Thoracic aorta (tissue), 2 donors: ENCODE data around the gene PDZD11. TPM values are rescaled to one million over a fixed set of nuclear protein-coding genes. Genes with fewer than 3 reads are reported as not detected.

Experiments used
- ATAC-seq: fragments of 150-250 bp; one replicate; pipeline ENCODE4 v1.8.0; 2017; ENCODE audit warnings: low read depth; ENCODE audit not compliant: insufficient number of reproducible peaks, low FRiP score
- DNase-seq: peaks from one replicate; pipeline ENCODE4 v3.0.0-alpha.2; 2020; ENCODE audit warnings: low spot score
- H3K27ac ChIP-seq, 2 donors: fragments of 200-600 bp; sonication (generic); 1 replicate in 1 of 2; 2 replicates in 1 of 2; pipeline ENCODE4 v1.5.1; 2016; ENCODE audit warnings: mild to moderate bottlenecking in 2 of 2, moderate library complexity in 2 of 2
- H3K27me3 ChIP-seq: fragments of 200-600 bp; sonication (generic); replicated peaks from 2 replicates; pipeline ENCODE4 v1.6.0; 2016; ENCODE audit warnings: mild to moderate bottlenecking; ENCODE audit not compliant: insufficient read depth
- H3K36me3 ChIP-seq: fragments of 200-600 bp; sonication (generic); one replicate; pipeline ENCODE4 v1.5.1; 2016
- H3K4me1 ChIP-seq, 2 donors: fragments of 200-600 bp; sonication (generic); 1 replicate in 1 of 2; 2 replicates in 1 of 2; pipeline versions ENCODE4 v1.5.1 to v1.6.0; 2016; ENCODE audit warnings: low read depth in 2 of 2, mild to moderate bottlenecking in 1 of 2; ENCODE audit not compliant: control insufficient read depth in 1 of 2
- H3K4me3 ChIP-seq: fragments of 200-600 bp; sonication (generic); 2 replicates; pipeline ENCODE4 v1.5.1; 2016; ENCODE audit warnings: mild to moderate bottlenecking
- H3K9me3 ChIP-seq: fragments of 200-600 bp; sonication (generic); 2 replicates; pipeline ENCODE4 v1.5.1; 2016
- CTCF ChIP-seq: fragments of 200-600 bp; sonication (generic); IDR thresholded peaks from one replicate; pipeline ENCODE4 v1.5.1; 2019; ENCODE audit warnings: antibody characterized with exemption
- total RNA-seq, 2 donors: library from RNA; depleted of rRNA; stranded (reverse); fragments of >200 nt; gene quantifications; one replicate each; pipeline versions ENCODE4 v1.1.0 to v1.2.3, GENCODE V29; 2016

PDZD11 gene
- total RNA-seq: 10 to 100 TPM; 18.0 to 21.3 TPM

- no peaks in the 10 kb centered on the region for H3K4me1 ChIP-seq
- DNase-seq (peak; percentile 9), ATAC-seq (no peak)
Measured at GRCh38 chrX:70289793-70290770, at the start of gene PDZD11, which contains the start of gene KIF4A. Gene PDZD11, minus strand, starts transcription at chrX:70289927. Its CDS starts 586 bp downstream, at chrX:70289341. Gene KIF4A, plus strand, starts transcription at chrX:70290104. Its CDS starts 355 bp downstream, at chrX:70290459.

GRCh38 chrX:70338290-70338689 is 48.6 kb upstream of the PDZD11 start:
- Histone ChIP-seq H3K36me3 (no peaks in the 10 kb centered on the region), H3K27me3 (no peaks in the 10 kb centered on the region), H3K27ac (no peak overlapping the region), H3K4me3 (no peak overlapping the region), H3K4me1 (no peaks in the 10 kb centered on the region), H3K9me3 (no peaks in the 10 kb centered on the region)
- ATAC-seq (no peak), DNase-seq (no peak)
- TF ChIP-seq CTCF: no peak

More at GRCh38 chrX:70289793-70290770, at the start of gene PDZD11, which contains the start of gene KIF4A:
- Histone ChIP-seq H3K4me3 (peak within 1 kb of the TSS; percentile 73), H3K27ac (peak within 1 kb of the TSS; percentile 50 to 80), H3K9me3 (no peaks in the 10 kb centered on the region), H3K27me3 (no peaks in the 10 kb centered on the region), H3K36me3 (no peaks in the 10 kb centered on the region)
- TF ChIP-seq CTCF: no peak

GRCh38 chrX:70336767-70337166 is 47.0 kb upstream of the PDZD11 start:
- Histone ChIP-seq H3K36me3 (no peaks in the 10 kb centered on the region), H3K4me3 (no peak overlapping the region), H3K9me3 (no peaks in the 10 kb centered on the region), H3K4me1 (no peaks in the 10 kb centered on the region), H3K27ac (no peak overlapping the region), H3K27me3 (no peaks in the 10 kb centered on the region)
- ATAC-seq (no peak), DNase-seq (no peak)
- no peak for TF ChIP-seq CTCF

- ATAC-seq: no peak
Measured at GRCh38 chrX:70332600-70332999, 42.9 kb upstream of the PDZD11 start.

More at GRCh38 chrX:70332600-70332999, 42.9 kb upstream of the PDZD11 start:
- Histone ChIP-seq H3K27ac (no peak overlapping the region), H3K4me1 (no peaks in the 10 kb centered on the region), H3K27me3 (no peaks in the 10 kb centered on the region), H3K9me3 (no peaks in the 10 kb centered on the region), H3K4me3 (no peak overlapping the region), H3K36me3 (no peaks in the 10 kb centered on the region)
- TF ChIP-seq CTCF: no peak
- DNase-seq: no peak
